Activated CD8-positive, alpha-beta T cell treated with anti-CD3 and anti-CD28 coated beads for 36 hours (primary cell): ENCODE measurements around the gene AGO4. TPM values are rescaled to one million over a fixed set of nuclear protein-coding genes. Genes with fewer than 3 reads are reported as not detected.
"Not testable (repeated sequence)": the region's sequence is repeated elsewhere in the genome, so short reads cannot be mapped to it uniquely, and the experiment has no call there.

ENCODE experiments used
- ATAC-seq: fragments of 200-7000 bp; cut with Tn5 transposase; one replicate; pipeline ENCODE4 v1.10.0; 2021; ENCODE audit warnings: mild to moderate bottlenecking, moderate library complexity
- CTCF ChIA-PET: fragments of 350-600 bp; sonication (Branson Sonifier 250); formaldehyde crosslinking; loops from one replicate; lab custom pipeline; 2021; ENCODE audit warnings: antibody characterized with exemption; lab: Charles Lee
- POLR2A ChIA-PET: fragments of 350-600 bp; sonication (Branson Sonifier 250); formaldehyde crosslinking; loops from one replicate; lab custom pipeline; 2021; ENCODE audit warnings: antibody characterized with exemption; lab: Charles Lee
- DNase-seq: peaks from one replicate; pipeline ENCODE4 v3.0.0-alpha.2; 2020
- H3K27ac Mint-ChIP-seq: one replicate; pipeline ENCODE4 v1.8.0; 2021; ENCODE audit warnings: mild to moderate bottlenecking, mixed read lengths
- H3K27me3 Mint-ChIP-seq: one replicate; pipeline ENCODE4 v1.8.0; 2021; ENCODE audit warnings: mixed read lengths
- H3K36me3 Mint-ChIP-seq: one replicate; pipeline ENCODE4 v1.8.0; 2021; ENCODE audit warnings: low read depth, mixed read lengths
- H3K4me1 Mint-ChIP-seq: one replicate; pipeline ENCODE4 v1.8.0; 2021; ENCODE audit warnings: low read depth, mixed read lengths
- H3K4me3 Mint-ChIP-seq: one replicate; pipeline ENCODE4 v1.8.0; 2021; ENCODE audit warnings: mild to moderate bottlenecking, moderate library complexity, mixed read lengths
- H3K9me3 Mint-ChIP-seq: one replicate; pipeline ENCODE4 v1.8.0; 2021; ENCODE audit warnings: mixed read lengths
- CTCF ChIP-seq: fragments of 200-600 bp; IDR thresholded peaks from one replicate; pipeline ENCODE4 v1.8.0; 2022; ENCODE audit warnings: antibody characterized with exemption, mild to moderate bottlenecking
- intact Hi-C: fragments of 100-400 bp; cut with micrococcal nuclease; formaldehyde crosslinking; loops from one replicate; pipeline ENCODE4 v1.10.0; 2022
- total RNA-seq, 2 experiments: library from RNA; stranded (reverse); gene quantifications; one replicate each; pipeline ENCODE4 v1.2.3, GENCODE V29; 2021

AGO4 gene
- total RNA-seq, 2 experiments from 2014 or later = 3.8 to 3.9 TPM

- H3K9me3 Mint-ChIP-seq = no peaks in the 10 kb centered on the region
- DNase-seq (no peak), ATAC-seq (no peak)
- ChIA-PET CTCF (interaction anchor here (0.8 to 1.2 kb wide), 2 partner anchors 56 to 67 kb away, joined by 3 read pairs; no protein-coding TSS in a partner anchor), POLR2A (interaction anchor here (1.2 kb wide), 1 partner anchor 14 kb away, joined by 3 read pairs; the partner anchor contains the start of gene CLSPN)
- no peaks in the 10 kb centered on the region for H3K4me1 Mint-ChIP-seq
- intact Hi-C loops = no loop called here
- no peak overlapping the region for H3K27ac Mint-ChIP-seq
- no peaks in the 10 kb centered on the region for H3K36me3 Mint-ChIP-seq
- TF ChIP-seq CTCF = no peak
- no peaks in the 10 kb centered on the region for H3K27me3 Mint-ChIP-seq
- H3K4me3 Mint-ChIP-seq = no peak overlapping the region
Measured at GRCh38 chr1:35783055-35783583, 24.7 kb upstream of the AGO4 start.

GRCh38 chr1:35784364-35784763, 23.5 kb upstream of the AGO4 start:
- H3K4me3 Mint-ChIP-seq, H3K4me1 Mint-ChIP-seq, H3K36me3 Mint-ChIP-seq, H3K9me3 Mint-ChIP-seq, ATAC-seq, DNase-seq, intact Hi-C loops, H3K27ac Mint-ChIP-seq, H3K27me3 Mint-ChIP-seq: not testable (repeated sequence)
- POLR2A ChIA-PET = interaction anchor here (0.9 to 1.2 kb wide), 2 partner anchors 15 to 100 kb away, joined by 3 to 4 read pairs; partner anchors contain the start of gene CLSPN
- CTCF ChIA-PET = interaction anchor here (0.9 to 1.2 kb wide), 3 partner anchors 15 to 215 kb away, joined by 3 to 4 read pairs (median 4); partner anchors contain the start of gene CLSPN

- CTCF ChIA-PET = interaction anchor here (0.9 kb wide), 1 partner anchor 336 kb away, joined by 3 read pairs; no protein-coding TSS in a partner anchor
- H3K36me3 Mint-ChIP-seq = no peaks in the 10 kb centered on the region
- H3K27ac Mint-ChIP-seq = no peak overlapping the region
- POLR2A ChIA-PET = no interaction called here
- DNase-seq = no peak
- no peaks in the 10 kb centered on the region for H3K4me1 Mint-ChIP-seq
- no peaks in the 10 kb centered on the region for H3K27me3 Mint-ChIP-seq
- intact Hi-C loops = no loop called here
- no peak overlapping the region for H3K4me3 Mint-ChIP-seq
- H3K9me3 Mint-ChIP-seq = no peaks in the 10 kb centered on the region
- no peak for ATAC-seq
- no peak for TF ChIP-seq CTCF
Measured at GRCh38 chr1:35788139-35788538, 19.7 kb upstream of the AGO4 start.

GRCh38 chr1:35790670-35791069, 17.1 kb upstream of the AGO4 start:
- ChIA-PET POLR2A (interaction anchor here (0.8 kb wide), 1 partner anchor 19 kb away, joined by 5 read pairs; no protein-coding TSS in a partner anchor), CTCF (no interaction called here)
- ATAC-seq (no peak), DNase-seq (no peak)
- Mint-ChIP-seq H3K27ac (no peak overlapping the region), H3K4me3 (no peak overlapping the region), H3K27me3 (no peaks in the 10 kb centered on the region), H3K9me3 (no peaks in the 10 kb centered on the region), H3K36me3 (no peaks in the 10 kb centered on the region), H3K4me1 (no peaks in the 10 kb centered on the region)
- no peak for TF ChIP-seq CTCF
- intact Hi-C loops = no loop called here

- intact Hi-C loops = no loop called here
- TF ChIP-seq CTCF = no peak
- DNase-seq (no peak), ATAC-seq (no peak)
- Mint-ChIP-seq H3K27me3 (no peaks in the 10 kb centered on the region), H3K4me1 (no peaks in the 10 kb centered on the region), H3K4me3 (no peak overlapping the region), H3K36me3 (no peaks in the 10 kb centered on the region), H3K27ac (no peak overlapping the region), H3K9me3 (no peaks in the 10 kb centered on the region)
- POLR2A ChIA-PET = no interaction called here
- CTCF ChIA-PET = interaction anchor here (1.2 kb wide), 1 partner anchor 31 kb away, joined by 3 read pairs; no protein-coding TSS in a partner anchor
Measured at GRCh38 chr1:35795295-35795694, 12.5 kb upstream of the AGO4 start.
